IPS DF 6.9 (cell line): ENCODE measurements around the gene MIER2.

Source experiments
- DNase-seq: peaks from one replicate; pipeline ENCODE4 v3.0.0-alpha.2; 2013; ENCODE audit warnings: low read depth, low spot score
- H3K27ac ChIP-seq: one replicate; pipeline ENCODE4 v1.5.1; 2013; ENCODE audit warnings: low read length, control low read depth
- H3K27me3 ChIP-seq: 2 replicates; pipeline ENCODE4 v1.6.1; 2013; ENCODE audit warnings: mild to moderate bottlenecking, low read length; ENCODE audit not compliant: control insufficient read depth, insufficient read depth
- H3K36me3 ChIP-seq: 2 replicates; pipeline ENCODE4 v1.6.1; 2013; ENCODE audit warnings: low read length; ENCODE audit not compliant: control insufficient read depth, insufficient read depth
- H3K4me1 ChIP-seq: 2 replicates; pipeline ENCODE4 v1.6.1; 2013; ENCODE audit warnings: low read length; ENCODE audit not compliant: control insufficient read depth, insufficient read depth
- H3K4me3 ChIP-seq: 2 replicates; pipeline ENCODE4 v1.5.1; 2013; ENCODE audit warnings: mild to moderate bottlenecking, low read length
- H3K9me3 ChIP-seq: 2 replicates; pipeline ENCODE4 v1.6.1; 2013; ENCODE audit warnings: low read length, inconsistent platforms; ENCODE audit not compliant: control insufficient read depth, insufficient read depth
- WGBS: extraction: QIAGEN DNeasy Blood & Tissue Kit; methylation state at CpG from one replicate; pipeline ENCODE4 v1.1.7; 2013; ENCODE audit warnings: mixed read lengths, missing lambda C conversion rate; ENCODE audit not compliant: insufficient read length, insufficient coverage; 5-methylcytosine and 5-hydroxymethylcytosine counted together

The MIER2 gene

DNA sequence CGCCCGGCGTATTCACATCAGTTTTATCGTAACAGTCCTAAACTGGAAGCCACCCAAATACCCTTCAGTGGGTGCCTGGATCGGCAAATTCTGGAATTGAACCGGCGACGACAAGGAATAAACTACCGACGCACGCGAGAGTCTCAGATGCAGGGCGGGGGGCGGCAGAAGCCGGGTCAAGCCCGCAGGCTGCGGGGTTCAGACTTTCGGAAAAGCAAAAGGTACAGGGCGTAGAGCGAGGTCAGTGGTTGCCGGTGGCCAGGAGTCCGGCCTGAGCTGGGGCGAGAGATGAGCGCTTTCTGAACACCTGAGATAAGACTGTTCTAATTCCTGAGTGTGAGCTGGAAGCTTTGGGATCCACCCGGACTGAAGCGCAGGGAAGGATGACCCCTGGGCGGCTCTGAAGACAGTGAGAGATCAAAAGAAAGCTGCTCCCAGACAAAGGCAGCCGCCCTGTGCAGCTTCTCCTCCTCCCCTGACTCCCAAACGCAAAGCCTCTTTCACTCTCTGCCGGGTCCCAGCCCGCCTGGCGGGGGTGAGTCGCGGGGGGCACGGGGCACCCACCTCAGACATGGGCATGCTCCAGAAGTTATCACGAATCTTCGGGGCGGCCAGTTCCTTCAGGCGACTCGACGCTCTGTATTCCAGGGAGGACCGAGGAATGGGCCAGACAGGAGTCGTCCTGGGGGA, 26.2 kb upstream of the MIER2 start:
- Histone ChIP-seq H3K36me3 (no peaks in the 10 kb centered on the region), H3K27ac (no peak overlapping the region), H3K27me3 (no peaks in the 10 kb centered on the region), H3K4me1 (no peaks in the 10 kb centered on the region), H3K4me3 (no peak overlapping the region), H3K9me3 (no peaks in the 10 kb centered on the region)
- no CpG with 5 or more reads among the region's 43 CpGs for WGBS
- no peak for DNase-seq

DNA sequence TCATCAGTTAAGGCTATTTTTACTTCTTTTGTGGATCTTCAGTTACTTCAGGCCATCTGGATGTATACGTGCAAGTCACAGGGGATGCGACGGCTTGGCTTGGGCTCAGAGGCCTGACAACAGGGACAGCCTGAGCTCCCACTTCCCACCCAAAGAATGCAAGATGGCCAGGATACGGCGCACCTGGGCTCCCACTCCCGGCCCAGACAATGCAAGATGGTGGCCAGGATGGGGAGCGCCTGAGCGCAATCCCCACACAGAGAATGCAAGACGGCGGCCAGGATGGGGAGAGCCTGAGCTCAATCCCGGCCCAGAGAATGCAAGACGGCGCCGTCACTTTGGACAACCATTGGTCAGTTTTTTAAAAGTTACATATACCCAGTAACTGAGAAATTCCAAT, 25.3 kb upstream of the MIER2 start:
- Histone ChIP-seq H3K4me1 (no peaks in the 10 kb centered on the region), H3K27ac (no peak overlapping the region), H3K4me3 (no peak overlapping the region), H3K9me3 (no peaks in the 10 kb centered on the region), H3K27me3 (no peaks in the 10 kb centered on the region), H3K36me3 (no peaks in the 10 kb centered on the region; the same call in 1 of the 2 replicates)
- DNase-seq, result no peak
- WGBS, result no CpG with 5 or more reads among the region's 14 CpGs

DNA sequence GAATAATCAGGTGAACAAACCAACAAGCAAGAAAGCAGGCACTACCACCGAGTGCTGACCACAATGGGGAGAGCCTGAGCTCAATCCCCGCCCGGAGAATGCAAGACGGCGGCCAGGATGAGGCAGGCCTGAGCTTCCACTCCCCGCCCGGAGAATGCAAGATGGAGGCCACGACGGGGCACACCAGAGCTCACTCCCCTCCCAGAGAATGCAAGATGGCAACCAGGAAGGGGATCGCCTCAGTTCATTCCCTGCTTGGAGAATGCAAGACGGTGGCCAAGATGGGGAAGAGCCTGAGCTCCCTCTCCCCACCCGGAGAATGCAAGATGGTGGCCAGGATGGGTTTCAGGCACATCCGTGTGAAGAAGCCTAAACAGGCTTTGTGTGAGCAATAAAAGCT, 24.7 kb upstream of the MIER2 start:
- Histone ChIP-seq H3K4me1 (no peaks in the 10 kb centered on the region), H3K9me3 (no peaks in the 10 kb centered on the region), H3K4me3 (no peak overlapping the region), H3K27me3 (no peaks in the 10 kb centered on the region), H3K36me3 (no peaks in the 10 kb centered on the region; the same call in 1 of the 2 replicates), H3K27ac (no peak overlapping the region)
- no CpG with 5 or more reads among the region's 13 CpGs for WGBS
- DNase-seq, result no peak

DNA sequence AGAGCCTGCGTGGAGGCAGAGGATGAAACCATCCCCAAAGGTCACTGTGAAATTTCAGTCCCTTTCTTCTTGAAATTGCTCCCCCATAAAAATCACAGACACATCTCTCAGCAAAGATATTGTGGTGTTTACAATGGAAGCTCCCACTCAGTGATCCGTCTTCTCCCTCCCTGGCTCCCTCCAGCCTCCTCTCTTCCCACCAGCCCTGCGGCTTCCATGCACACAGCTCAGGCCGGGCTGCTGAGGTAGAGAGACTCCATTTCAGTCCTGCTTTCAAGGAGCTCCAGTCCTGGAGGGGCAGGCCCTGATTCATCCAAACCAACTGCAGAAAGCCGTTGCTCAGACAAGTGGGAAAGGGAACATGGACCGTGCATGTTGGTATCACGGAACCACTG, 24.0 kb upstream of the MIER2 start:
- WGBS, result no CpG with 5 or more reads among the region's 7 CpGs

DNA sequence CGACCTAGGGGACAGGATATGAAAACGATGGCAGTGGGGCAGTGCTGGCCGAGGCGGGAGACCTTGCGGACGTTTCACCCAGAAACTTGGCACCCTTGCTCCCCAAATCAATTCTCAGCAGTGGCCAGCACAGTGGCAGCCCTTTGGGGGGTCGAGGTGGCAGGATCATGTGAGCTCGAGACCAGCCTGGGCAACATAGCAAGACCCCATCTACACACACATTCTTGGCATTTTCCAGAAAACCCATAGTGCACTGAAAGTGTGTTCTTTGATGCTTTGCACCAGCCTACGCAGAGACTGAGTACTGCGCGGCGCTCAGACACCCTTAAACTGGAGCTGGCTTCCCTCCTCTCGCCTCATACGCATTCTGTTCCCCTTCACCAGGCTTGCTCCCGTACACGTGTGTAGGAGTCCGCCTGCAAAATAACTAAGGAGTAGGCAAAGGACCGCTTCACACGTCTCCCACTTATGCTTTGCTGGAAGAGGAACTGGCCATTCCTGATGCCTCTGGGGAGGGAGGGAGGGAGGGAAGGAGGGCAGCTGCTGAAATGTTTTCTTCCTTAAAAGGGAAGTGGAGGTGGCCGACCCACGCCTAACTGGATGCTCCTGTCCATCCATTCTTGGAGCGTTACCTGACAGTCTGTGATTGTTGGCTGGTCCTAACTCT, 23.5 kb upstream of the MIER2 start:
- no peak for DNase-seq
- H3K27me3 ChIP-seq, result no peaks in the 10 kb centered on the region

More for the DNA sequence above, 24.0 kb upstream of the MIER2 start:
- H3K4me1 ChIP-seq, result no peaks in the 10 kb centered on the region
- no peak overlapping the region for H3K27ac ChIP-seq
- no peaks in the 10 kb centered on the region; the same call in 1 of the 2 replicates for H3K36me3 ChIP-seq
- no peaks in the 10 kb centered on the region for H3K9me3 ChIP-seq
- DNase-seq, result no peak
- H3K27me3 ChIP-seq, result no peaks in the 10 kb centered on the region
- H3K4me3 ChIP-seq, result no peak overlapping the region

DNA sequence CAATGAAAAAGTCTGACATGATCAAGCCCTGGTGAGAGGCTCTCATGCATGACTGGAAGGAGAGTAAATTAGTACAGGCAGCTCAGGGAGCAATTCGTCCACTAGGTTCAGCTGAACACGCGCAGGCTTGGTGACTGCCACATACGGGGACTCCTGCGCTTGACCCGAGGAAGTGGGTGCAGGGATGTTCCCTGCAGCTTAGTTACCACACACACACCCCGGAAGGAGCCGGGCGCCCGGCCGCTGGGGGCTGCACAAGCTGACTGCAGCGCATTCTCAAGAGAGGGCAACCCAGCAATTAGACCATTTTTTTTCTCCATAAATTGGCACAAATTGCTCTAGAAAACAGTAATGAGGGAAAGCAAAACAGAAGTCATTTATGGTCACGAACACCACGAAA, 23.0 kb upstream of the MIER2 start:
- no peak for DNase-seq
- no peak overlapping the region for H3K27ac ChIP-seq
- no peaks in the 10 kb centered on the region for H3K9me3 ChIP-seq
- no peaks in the 10 kb centered on the region; the same call in 1 of the 2 replicates for H3K36me3 ChIP-seq
- H3K4me3 ChIP-seq, result no peak overlapping the region
- H3K27me3 ChIP-seq, result no peaks in the 10 kb centered on the region
- no CpG with 5 or more reads among the region's 14 CpGs for WGBS
- no peaks in the 10 kb centered on the region for H3K4me1 ChIP-seq

More for the DNA sequence above, 23.5 kb upstream of the MIER2 start:
- Histone ChIP-seq H3K4me1 (no peaks in the 10 kb centered on the region), H3K9me3 (no peaks in the 10 kb centered on the region), H3K4me3 (no peak overlapping the region), H3K36me3 (no peaks in the 10 kb centered on the region; the same call in 1 of the 2 replicates), H3K27ac (no peak overlapping the region)
- WGBS, result no CpG with 5 or more reads among the region's 22 CpGs

DNA sequence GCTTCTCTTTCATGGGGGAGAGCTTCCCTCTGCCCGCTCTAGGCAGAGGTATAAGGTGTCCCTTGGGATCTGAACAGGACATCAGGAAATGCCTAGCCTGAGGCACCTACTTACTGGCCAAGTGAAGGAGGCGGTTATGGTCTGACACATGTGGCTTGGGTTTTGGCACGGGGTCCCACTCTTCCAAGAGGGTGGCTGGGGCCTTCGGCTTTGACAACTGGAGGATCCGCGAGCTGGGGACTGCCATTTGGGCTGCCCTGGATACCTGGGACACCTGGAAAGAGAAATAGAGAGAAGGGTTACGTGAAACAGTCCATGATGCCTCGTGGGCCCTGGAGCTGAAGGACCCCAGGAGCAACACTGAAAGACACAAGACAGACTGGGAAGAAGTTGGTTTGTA, 22.4 kb upstream of the MIER2 start:
- H3K27me3 ChIP-seq, result no peaks in the 10 kb centered on the region
- no CpG with 5 or more reads among the region's 8 CpGs for WGBS

DNA sequence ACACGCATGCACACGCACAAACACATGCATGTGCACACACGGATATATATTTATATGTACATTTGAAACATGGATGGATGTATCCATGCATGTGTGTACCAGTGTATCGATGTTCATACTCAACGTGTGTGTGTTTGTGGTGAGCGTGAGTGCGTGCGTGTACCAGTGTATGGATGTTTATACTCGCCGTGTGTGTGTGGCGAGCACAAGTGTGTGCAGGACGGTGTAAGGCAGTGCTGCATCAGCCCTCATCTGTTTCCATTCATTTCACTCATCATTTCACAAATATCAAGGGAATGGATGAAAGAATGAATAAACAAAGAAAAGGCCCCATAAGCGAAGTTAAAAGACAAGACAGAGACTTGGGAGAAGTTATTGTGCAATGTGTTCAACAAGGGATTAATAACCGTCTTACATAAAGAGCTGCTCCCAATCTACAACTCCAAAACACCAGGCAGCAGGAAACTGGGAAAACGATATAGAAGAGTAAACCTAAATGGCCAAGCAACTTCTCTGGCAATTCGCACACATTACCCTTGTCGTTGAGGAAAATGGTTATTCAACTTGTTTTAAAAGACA, 21.7 kb upstream of the MIER2 start:
- Histone ChIP-seq H3K27ac (no peak overlapping the region), H3K9me3 (no peaks in the 10 kb centered on the region), H3K4me3 (no peak overlapping the region), H3K27me3 (no peaks in the 10 kb centered on the region), H3K36me3 (no peaks in the 10 kb centered on the region; the same call in 1 of the 2 replicates), H3K4me1 (no peaks in the 10 kb centered on the region)
- no CpG with 5 or more reads among the region's 17 CpGs for WGBS
- no peak for DNase-seq

More for the DNA sequence above, 22.4 kb upstream of the MIER2 start:
- no peaks in the 10 kb centered on the region for H3K9me3 ChIP-seq
- no peak overlapping the region for H3K4me3 ChIP-seq
- no peak for DNase-seq
- no peak overlapping the region for H3K27ac ChIP-seq
- H3K36me3 ChIP-seq, result no peaks in the 10 kb centered on the region; the same call in 1 of the 2 replicates
- no peaks in the 10 kb centered on the region for H3K4me1 ChIP-seq

DNA sequence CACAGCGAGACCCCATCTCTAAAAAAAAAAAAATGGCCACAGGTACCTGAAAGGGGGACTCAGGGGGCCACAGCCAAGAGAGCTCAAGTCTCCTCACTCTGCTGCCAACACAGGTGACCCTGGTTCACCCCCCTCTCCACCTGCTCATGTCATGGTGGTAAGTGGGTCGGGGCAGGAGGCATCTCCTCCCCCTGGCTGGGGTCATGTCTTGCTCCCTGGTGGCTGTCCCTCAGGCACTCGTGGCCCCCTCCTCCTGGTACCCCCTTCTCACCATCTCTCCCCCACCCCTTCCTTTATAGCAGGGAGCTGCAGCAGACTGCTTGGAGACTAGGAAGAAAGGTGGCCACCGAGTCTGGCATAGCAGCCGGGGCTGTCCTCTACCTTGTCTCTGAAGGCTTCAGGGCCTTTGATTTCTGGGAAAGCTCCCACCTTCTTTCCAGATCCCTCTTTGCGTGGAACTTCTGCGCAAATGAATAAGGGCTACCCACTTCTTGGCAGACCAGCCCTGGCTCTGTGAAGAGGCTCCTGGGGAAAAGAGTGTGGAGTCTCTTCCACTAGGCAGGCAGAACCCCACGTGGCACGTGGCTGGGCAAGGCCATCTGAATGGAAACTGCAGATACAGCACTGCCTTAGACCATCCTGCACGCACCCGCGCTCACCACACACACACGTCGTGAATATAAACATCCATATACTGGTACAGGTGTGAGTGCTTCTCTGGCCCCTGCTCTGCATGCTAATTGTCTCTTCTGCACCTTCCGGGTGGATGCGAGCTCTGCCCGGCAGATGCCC, 20.1 kb upstream of the MIER2 start:
- Histone ChIP-seq H3K36me3 (no peaks in the 10 kb centered on the region; the same call in 1 of the 2 replicates), H3K27ac (no peak overlapping the region), H3K4me3 (no peak overlapping the region), H3K9me3 (no peaks in the 10 kb centered on the region), H3K27me3 (no peaks in the 10 kb centered on the region), H3K4me1 (no peaks in the 10 kb centered on the region)
- no peak for DNase-seq
- no CpG with 5 or more reads among the region's 17 CpGs for WGBS

DNA sequence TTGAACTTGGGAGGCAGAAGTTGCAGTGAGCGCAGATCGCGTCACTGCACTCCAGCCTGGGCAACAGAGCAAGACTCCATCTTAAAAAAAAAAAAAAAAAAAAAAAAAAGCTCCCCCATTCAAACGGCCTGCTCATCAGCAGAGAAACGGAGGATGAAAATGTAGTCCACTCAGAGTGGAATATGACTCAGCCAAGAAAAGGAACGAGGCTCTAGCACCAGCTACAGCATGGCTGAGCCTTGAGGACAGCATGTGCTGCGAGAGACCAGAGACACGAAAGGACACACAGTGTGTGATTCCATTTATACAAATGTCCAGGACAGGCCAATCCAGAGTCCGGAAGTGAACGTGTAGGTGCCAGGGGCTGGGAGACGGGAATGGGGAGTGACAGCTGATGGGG, 18.1 kb upstream of the MIER2 start:
- Histone ChIP-seq H3K4me3 (no peak overlapping the region), H3K4me1 (no peaks in the 10 kb centered on the region), H3K27ac (no peak overlapping the region), H3K9me3 (no peaks in the 10 kb centered on the region), H3K27me3 (no peaks in the 10 kb centered on the region), H3K36me3 (no peaks in the 10 kb centered on the region; the same call in 1 of the 2 replicates)
- DNase-seq, result no peak
- no CpG with 5 or more reads among the region's 11 CpGs for WGBS
